ENCODE measurements around the gene ARID4B.

DNA sequence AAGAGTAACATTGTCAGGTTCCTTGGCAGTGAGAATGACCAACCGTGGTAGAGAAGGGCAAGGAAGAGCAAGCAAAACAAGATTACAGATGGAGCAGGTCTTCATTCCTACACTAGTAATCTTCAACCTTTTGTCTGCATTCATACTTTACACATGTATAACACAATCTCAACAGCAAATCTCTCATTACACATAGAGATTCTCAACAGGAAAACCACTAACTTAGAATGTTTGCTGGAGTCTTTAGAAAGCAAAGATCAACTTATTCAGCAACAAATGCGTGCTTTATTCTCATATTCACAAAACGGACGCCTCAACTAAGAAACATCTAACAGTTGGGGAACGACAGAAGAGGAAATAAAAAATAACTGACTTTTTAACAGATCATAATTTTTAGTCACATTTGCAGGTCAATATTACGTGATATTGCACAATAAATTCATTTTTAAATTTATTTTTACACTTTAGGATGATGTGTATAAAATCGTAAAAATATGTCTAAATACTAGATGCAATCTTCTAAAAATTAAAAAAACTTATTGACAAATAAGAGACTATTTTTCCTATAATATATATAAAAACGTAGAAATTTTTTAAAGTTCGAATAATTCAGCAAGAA lies 82.9 kb downstream of the ARID4B start:
- no peak for TF ChIP-seq POLR2A (IDR thresholded peaks at IDR 0.05)
- TF ChIP-seq CTCF (IDR thresholded peaks at IDR 0.05) = no peak
- TF ChIP-seq EP300 (IDR thresholded peaks at IDR 0.05) = no peak
- TF ChIP-seq POLR2AphosphoS5 (IDR thresholded peaks at IDR 0.05) = no peak

All from gastroesophageal sphincter (tissue), 3 donors.